ENCODE data around the gene TFDP1.

The TFDP1 gene

DNA sequence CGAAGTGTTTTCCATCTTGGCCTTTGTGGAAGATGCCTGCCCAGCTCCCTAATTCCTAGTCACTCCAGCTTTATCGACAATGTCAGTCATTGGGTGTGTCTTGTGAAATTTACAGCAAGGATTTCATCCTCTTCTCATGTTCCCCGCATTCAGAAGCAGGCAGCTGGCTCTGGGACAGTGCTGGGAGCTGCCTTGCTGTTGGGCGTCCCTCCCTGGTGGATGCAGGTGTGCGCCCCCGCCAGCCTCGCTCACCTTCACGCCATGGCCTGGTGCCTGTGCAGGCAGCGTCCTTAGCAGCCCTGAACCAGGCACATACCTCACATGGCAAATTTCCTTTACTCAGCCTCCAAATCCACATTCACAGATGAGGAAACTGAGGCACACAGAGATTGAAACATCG is 39.7 kb upstream of the TFDP1 start:
- DNase-seq (ENCODE audit: low read depth), result no peak
- TF ChIP-seq MYC (IDR thresholded peaks at IDR 0.05; ENCODE audit: low read depth, low read length) (no peak), POLR2A (IDR thresholded peaks at IDR 0.05; ENCODE audit: extremely low read depth, insufficient read length) (no peak)
- TF ChIP-seq, protein P1, sequence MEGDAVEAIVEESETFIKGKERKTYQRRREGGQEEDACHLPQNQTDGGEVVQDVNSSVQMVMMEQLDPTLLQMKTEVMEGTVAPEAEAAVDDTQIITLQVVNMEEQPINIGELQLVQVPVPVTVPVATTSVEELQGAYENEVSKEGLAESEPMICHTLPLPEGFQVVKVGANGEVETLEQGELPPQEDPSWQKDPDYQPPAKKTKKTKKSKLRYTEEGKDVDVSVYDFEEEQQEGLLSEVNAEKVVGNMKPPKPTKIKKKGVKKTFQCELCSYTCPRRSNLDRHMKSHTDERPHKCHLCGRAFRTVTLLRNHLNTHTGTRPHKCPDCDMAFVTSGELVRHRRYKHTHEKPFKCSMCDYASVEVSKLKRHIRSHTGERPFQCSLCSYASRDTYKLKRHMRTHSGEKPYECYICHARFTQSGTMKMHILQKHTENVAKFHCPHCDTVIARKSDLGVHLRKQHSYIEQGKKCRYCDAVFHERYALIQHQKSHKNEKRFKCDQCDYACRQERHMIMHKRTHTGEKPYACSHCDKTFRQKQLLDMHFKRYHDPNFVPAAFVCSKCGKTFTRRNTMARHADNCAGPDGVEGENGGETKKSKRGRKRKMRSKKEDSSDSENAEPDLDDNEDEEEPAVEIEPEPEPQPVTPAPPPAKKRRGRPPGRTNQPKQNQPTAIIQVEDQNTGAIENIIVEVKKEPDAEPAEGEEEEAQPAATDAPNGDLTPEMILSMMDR (IDR thresholded peaks at IDR 0.05; ENCODE audit: low read depth, low read length), result no peak
- TF ChIP-seq, protein P2, sequence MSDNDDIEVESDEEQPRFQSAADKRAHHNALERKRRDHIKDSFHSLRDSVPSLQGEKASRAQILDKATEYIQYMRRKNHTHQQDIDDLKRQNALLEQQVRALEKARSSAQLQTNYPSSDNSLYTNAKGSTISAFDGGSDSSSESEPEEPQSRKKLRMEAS (IDR thresholded peaks at IDR 0.05; ENCODE audit: low read depth, low read length), result no peak
- H3K4me3 ChIP-seq (ENCODE audit: low read depth, low read length), result no peak overlapping the region

DNA sequence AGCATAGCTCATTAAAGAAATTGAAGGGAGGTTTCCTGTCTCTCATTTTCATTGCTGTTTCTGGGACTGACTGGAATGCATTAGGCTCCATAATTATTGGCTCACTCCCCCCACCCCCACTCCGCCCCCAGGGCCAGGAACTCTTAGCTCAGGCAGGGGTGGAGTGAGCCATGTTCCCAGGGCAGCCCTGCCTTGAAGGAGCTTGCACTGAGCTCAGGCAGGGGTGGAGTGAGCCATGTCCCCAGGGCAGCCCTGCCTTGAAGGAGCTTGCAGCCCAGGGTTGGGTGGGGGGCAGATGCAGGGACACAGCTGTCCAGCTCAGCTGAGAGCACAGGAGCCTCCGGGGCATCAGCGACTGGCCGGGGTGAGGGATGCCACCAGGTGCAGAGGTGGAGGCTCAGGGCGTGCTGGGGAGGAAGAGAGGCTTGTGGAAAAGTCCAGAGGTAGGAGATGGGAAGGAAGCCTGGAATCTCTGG is 39.1 kb upstream of the TFDP1 start:
- no peak for DNase-seq (ENCODE audit: low read depth)
- no peak overlapping the region for H3K4me3 ChIP-seq (ENCODE audit: low read depth, low read length)
- TF ChIP-seq, protein P2 (IDR thresholded peaks at IDR 0.05; ENCODE audit: low read depth, low read length), result no peak
- TF ChIP-seq, protein P1 (IDR thresholded peaks at IDR 0.05; ENCODE audit: low read depth, low read length), result no peak
- no peak for TF ChIP-seq MYC (IDR thresholded peaks at IDR 0.05; ENCODE audit: low read depth, low read length)
- no peak for TF ChIP-seq POLR2A (IDR thresholded peaks at IDR 0.05; ENCODE audit: extremely low read depth, insufficient read length)

DNA sequence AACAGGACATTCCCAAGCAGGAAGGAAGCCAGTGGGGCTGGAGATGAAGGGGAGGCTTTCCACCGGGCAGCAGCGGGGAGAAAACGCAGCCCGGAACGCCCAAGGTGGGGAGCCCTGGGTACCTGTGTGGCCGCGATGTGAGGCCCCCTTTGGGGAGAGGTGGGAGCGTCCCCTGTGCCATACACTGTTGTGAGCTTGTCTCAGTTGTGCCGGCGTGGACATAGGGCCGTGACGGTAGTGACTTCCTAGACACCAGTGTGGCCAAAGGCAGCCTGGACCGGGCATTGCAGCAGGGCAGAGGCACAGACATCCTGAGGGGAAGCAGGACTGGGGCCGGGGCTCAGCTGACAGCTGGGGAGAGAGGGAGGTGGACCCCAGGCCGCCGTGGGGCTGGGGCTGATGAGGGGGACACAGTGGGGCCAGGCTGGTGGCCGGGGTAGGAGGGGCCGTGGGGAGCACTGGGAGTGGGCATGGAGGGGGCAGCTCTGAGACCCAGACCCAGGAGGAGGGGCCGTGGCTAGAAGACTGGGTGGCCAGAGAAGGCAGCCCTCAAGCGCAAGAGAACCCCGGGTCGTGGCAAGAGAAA is 38.5 kb upstream of the TFDP1 start:
- TF ChIP-seq POLR2A (IDR thresholded peaks at IDR 0.05; ENCODE audit: extremely low read depth, insufficient read length), result no peak
- TF ChIP-seq, protein P2 (IDR thresholded peaks at IDR 0.05; ENCODE audit: low read depth, low read length), result no peak
- TF ChIP-seq, protein P1 (IDR thresholded peaks at IDR 0.05; ENCODE audit: low read depth, low read length), result no peak
- TF ChIP-seq MYC (IDR thresholded peaks at IDR 0.05; ENCODE audit: low read depth, low read length), result no peak
- H3K4me3 ChIP-seq (ENCODE audit: low read depth, low read length), result no peak overlapping the region
- no peak for DNase-seq (ENCODE audit: low read depth)

DNA sequence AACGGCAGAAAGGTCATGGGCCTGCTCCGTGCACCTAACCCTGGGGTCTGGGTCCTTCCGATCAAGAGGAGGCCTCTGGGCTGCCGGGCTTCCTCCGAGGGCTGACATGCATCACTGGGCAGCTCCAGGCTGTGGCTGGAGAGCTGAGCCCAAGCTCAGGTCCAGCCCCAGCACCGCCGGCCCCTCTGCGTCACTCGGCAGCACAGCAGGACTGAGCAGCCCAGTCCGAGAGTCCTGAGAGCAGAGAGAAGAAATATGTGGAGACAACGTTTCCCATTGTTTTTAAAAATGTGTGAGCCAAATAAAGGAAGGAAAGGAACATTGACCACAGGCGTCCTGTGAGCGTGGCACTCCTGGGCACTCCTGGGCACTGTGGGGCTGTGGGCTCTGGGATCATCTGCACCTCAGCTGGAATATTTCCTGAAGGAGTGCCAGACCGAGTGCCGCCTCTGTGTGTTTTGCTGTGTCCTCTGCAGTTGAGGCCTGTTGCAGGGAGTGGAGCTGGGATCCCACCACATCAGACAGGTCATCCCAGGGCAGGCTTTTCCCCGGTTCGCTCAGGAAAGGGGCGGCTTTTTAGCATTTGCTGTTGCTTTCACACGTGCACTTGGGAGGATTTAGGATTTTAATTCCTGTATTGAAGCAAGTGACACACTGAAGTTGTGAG is 37.8 kb upstream of the TFDP1 start:
- TF ChIP-seq, protein P1 (IDR thresholded peaks at IDR 0.05; ENCODE audit: low read depth, low read length), result no peak
- TF ChIP-seq POLR2A (IDR thresholded peaks at IDR 0.05; ENCODE audit: extremely low read depth, insufficient read length) (no peak), MYC (IDR thresholded peaks at IDR 0.05; ENCODE audit: low read depth, low read length) (no peak)
- TF ChIP-seq, protein P2 (IDR thresholded peaks at IDR 0.05; ENCODE audit: low read depth, low read length), result no peak
- H3K4me3 ChIP-seq (ENCODE audit: low read depth, low read length), result no peak overlapping the region
- no peak for DNase-seq (ENCODE audit: low read depth)

DNA sequence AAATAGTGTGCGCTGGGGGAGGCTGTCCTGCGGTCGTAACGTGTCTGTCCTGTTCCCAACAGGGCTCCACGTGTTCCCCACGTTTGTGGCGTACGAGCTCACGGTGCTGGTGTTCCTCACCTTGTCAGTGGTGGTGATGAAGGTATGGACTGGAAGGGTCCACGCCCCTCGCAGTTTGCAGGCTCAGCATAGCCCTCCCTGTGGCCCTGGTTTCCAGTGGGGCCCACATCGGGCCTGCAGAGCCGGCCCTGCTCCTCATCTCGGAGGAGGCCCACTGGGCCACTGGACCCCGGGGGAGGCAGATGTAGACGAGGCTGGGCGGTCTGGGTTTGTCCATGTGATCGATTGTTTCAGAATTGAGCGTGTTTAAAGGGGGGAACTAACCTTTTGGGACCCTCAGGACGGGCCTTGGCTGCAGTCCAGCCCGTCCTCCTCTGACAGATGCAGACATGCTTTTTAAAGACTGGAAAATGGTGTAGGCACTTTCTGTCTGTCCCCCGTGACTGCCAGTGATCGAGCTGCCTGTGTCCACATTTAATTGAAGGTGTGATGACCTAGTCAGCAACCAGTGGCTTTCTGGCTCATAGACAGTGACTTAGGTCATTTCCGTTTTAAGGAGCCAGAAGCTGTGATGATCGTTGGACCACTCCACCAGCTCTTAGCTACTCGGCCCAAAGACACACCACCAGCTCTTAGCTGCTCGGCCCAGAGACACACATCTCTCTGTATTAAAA is 37.1 kb upstream of the TFDP1 start:
- H3K4me3 ChIP-seq (ENCODE audit: low read depth, low read length), result no peak overlapping the region
- no peak for DNase-seq (ENCODE audit: low read depth)
- TF ChIP-seq MYC (IDR thresholded peaks at IDR 0.05; ENCODE audit: low read depth, low read length), result no peak
- TF ChIP-seq, protein P1 (IDR thresholded peaks at IDR 0.05; ENCODE audit: low read depth, low read length), result no peak
- TF ChIP-seq POLR2A (IDR thresholded peaks at IDR 0.05; ENCODE audit: extremely low read depth, insufficient read length), result no peak
- TF ChIP-seq, protein P2 (IDR thresholded peaks at IDR 0.05; ENCODE audit: low read depth, low read length), result no peak

All from NB4 (cell line).